Mesendoderm (in vitro differentiated cells): ENCODE data around the gene KLHL29.

Source experiments
- DNase-seq: peaks from one replicate; pipeline ENCODE4 v3.0.0; 2013
- H2AK5ac ChIP-seq: 2 replicates; pipeline ENCODE4 v1.6.1; 2013; ENCODE audit warnings: low read length, inconsistent platforms
- H2BK120ac ChIP-seq: 2 replicates; pipeline ENCODE4 v1.6.1; 2013; ENCODE audit warnings: low read depth, mild to moderate bottlenecking, low read length, moderate library complexity, mixed read lengths
- H2BK15ac ChIP-seq: replicated peaks from 2 replicates; pipeline ENCODE4 v1.6.1; 2013; ENCODE audit warnings: low read depth, mild to moderate bottlenecking, moderate library complexity
- H2BK5ac ChIP-seq: 2 replicates; pipeline ENCODE4 v1.6.1; 2013; ENCODE audit warnings: low read length, inconsistent platforms
- H3K18ac ChIP-seq: 2 replicates; pipeline ENCODE4 v1.6.1; 2013; ENCODE audit warnings: mild to moderate bottlenecking, low read length, mixed read lengths
- H3K23ac ChIP-seq: one replicate; pipeline ENCODE4 v1.6.1; 2013; ENCODE audit warnings: low read length
- H3K27ac ChIP-seq: 2 replicates; pipeline ENCODE4 v1.5.1; 2013; ENCODE audit warnings: low read depth, mild to moderate bottlenecking, inconsistent platforms, low read length, moderate library complexity
- H3K27me3 ChIP-seq: 2 replicates; pipeline ENCODE4 v1.6.1; 2013; ENCODE audit warnings: low read length, control low read depth, mild to moderate bottlenecking, inconsistent platforms; ENCODE audit not compliant: insufficient read depth, poor library complexity
- H3K36me3 ChIP-seq: 2 replicates; pipeline ENCODE4 v1.6.1; 2013; ENCODE audit warnings: low read length, inconsistent platforms; ENCODE audit not compliant: control insufficient read depth, insufficient read depth
- H3K4ac ChIP-seq: one replicate; pipeline ENCODE4 v1.6.1; 2013; ENCODE audit warnings: low read depth, mild to moderate bottlenecking, low read length, moderate library complexity
- H3K4me1 ChIP-seq: 2 replicates; pipeline ENCODE4 v1.6.1; 2013; ENCODE audit warnings: low read depth, low read length, inconsistent platforms; ENCODE audit not compliant: control insufficient read depth
- H3K4me2 ChIP-seq: 2 replicates; pipeline ENCODE4 v1.6.1; 2013; ENCODE audit warnings: low read length
- H3K4me3 ChIP-seq: 2 replicates; pipeline ENCODE4 v1.5.1; 2013; ENCODE audit warnings: mild to moderate bottlenecking, low read length
- H3K56ac ChIP-seq: one replicate; pipeline ENCODE4 v1.6.1; 2013; ENCODE audit warnings: low read length
- H3K79me1 ChIP-seq: 2 replicates; pipeline ENCODE4 v1.6.1; 2013; ENCODE audit warnings: low read length, inconsistent platforms
- H3K79me2 ChIP-seq: 2 replicates; pipeline ENCODE4 v1.6.1; 2013; ENCODE audit warnings: mild to moderate bottlenecking, low read length; ENCODE audit not compliant: control insufficient read depth, insufficient read depth
- H3K9ac ChIP-seq: 2 replicates; pipeline ENCODE4 v1.6.1; 2013; ENCODE audit warnings: low read length, inconsistent platforms
- H4K5ac ChIP-seq: one replicate; pipeline ENCODE4 v1.6.1; 2013; ENCODE audit warnings: low read length
- H4K8ac ChIP-seq: one replicate; pipeline ENCODE4 v1.6.1; 2013; ENCODE audit warnings: low read depth, mild to moderate bottlenecking, control low read depth, low read length, moderate library complexity
- whole genome bisulfite sequencing: extraction: QIAGEN DNeasy Blood & Tissue Kit; methylation state at CpG from one replicate; pipeline ENCODE4 v1.1.7; 2013; ENCODE audit warnings: low lambda C conversion rate, missing lambda C conversion rate; ENCODE audit not compliant: insufficient coverage; ENCODE audit errors: extremely low coverage; 5-methylcytosine and 5-hydroxymethylcytosine counted together

KLHL29 gene

GRCh38 chr2:23373666-23374065 lies 11.3 kb upstream of the KLHL29 start:
- no peak overlapping the region for H2BK120ac ChIP-seq
- H3K18ac ChIP-seq, result no peak overlapping the region
- no peak overlapping the region for H2BK5ac ChIP-seq
- no peak overlapping the region for H2BK15ac ChIP-seq
- no peak overlapping the region for H3K4me3 ChIP-seq
- H3K9ac ChIP-seq, result no peak overlapping the region
- no peaks in the 10 kb centered on the region for H3K79me1 ChIP-seq
- H2AK5ac ChIP-seq, result no peak overlapping the region
- no peak overlapping the region for H3K23ac ChIP-seq
- H3K4me1 ChIP-seq, result no peaks in the 10 kb centered on the region
- H3K56ac ChIP-seq, result no peak overlapping the region
- no peaks in the 10 kb centered on the region for H3K79me2 ChIP-seq
- no CpG with 5 or more reads among the region's 8 CpGs for WGBS
- no peak overlapping the region for H3K4ac ChIP-seq
- no peaks in the 10 kb centered on the region for H3K27me3 ChIP-seq
- H3K27ac ChIP-seq, result no peak overlapping the region
- no peak for DNase-seq
- H4K8ac ChIP-seq, result no peak overlapping the region
- H3K4me2 ChIP-seq, result no peak overlapping the region
- H3K36me3 ChIP-seq, result no peaks in the 10 kb centered on the region
- no peak overlapping the region for H4K5ac ChIP-seq

- peak; percentile 76 for DNase-seq
- WGBS, result no CpG with 5 or more reads among the region's 3 CpGs
Observed at GRCh38 chr2:23375448-23375847, 9.5 kb upstream of the KLHL29 start.

GRCh38 chr2:23376075-23376474 lies 8.9 kb upstream of the KLHL29 start:
- H2AK5ac ChIP-seq, result no peak overlapping the region
- no peak overlapping the region for H3K4me2 ChIP-seq
- no CpG with 5 or more reads among the region's 5 CpGs for WGBS
- H4K8ac ChIP-seq, result no peak overlapping the region
- no peak overlapping the region for H2BK120ac ChIP-seq
- no peak overlapping the region for H3K4me3 ChIP-seq
- H3K36me3 ChIP-seq, result no peaks in the 10 kb centered on the region
- no peak overlapping the region for H4K5ac ChIP-seq
- no peak overlapping the region for H3K23ac ChIP-seq
- H3K79me1 ChIP-seq, result no peaks in the 10 kb centered on the region
- no peak overlapping the region for H2BK15ac ChIP-seq
- H3K4ac ChIP-seq, result no peak overlapping the region
- no peak overlapping the region for H3K56ac ChIP-seq
- H3K79me2 ChIP-seq, result no peaks in the 10 kb centered on the region
- DNase-seq, result no peak
- H2BK5ac ChIP-seq, result no peak overlapping the region
- no peak overlapping the region for H3K18ac ChIP-seq
- H3K9ac ChIP-seq, result no peak overlapping the region
- no peak overlapping the region for H3K27ac ChIP-seq
- no peaks in the 10 kb centered on the region for H3K27me3 ChIP-seq
- H3K4me1 ChIP-seq, result no peaks in the 10 kb centered on the region

More at GRCh38 chr2:23375448-23375847, 9.5 kb upstream of the KLHL29 start:
- no peaks in the 10 kb centered on the region for H3K79me2 ChIP-seq
- no peak overlapping the region for H2BK15ac ChIP-seq
- no peaks in the 10 kb centered on the region for H3K27me3 ChIP-seq
- H2AK5ac ChIP-seq, result no peak overlapping the region
- H3K4ac ChIP-seq, result no peak overlapping the region
- no peaks in the 10 kb centered on the region for H3K79me1 ChIP-seq
- H3K56ac ChIP-seq, result no peak overlapping the region
- H3K4me1 ChIP-seq, result no peaks in the 10 kb centered on the region
- H3K9ac ChIP-seq, result no peak overlapping the region
- H3K23ac ChIP-seq, result no peak overlapping the region
- no peak overlapping the region for H4K8ac ChIP-seq
- no peak overlapping the region for H3K4me3 ChIP-seq
- H2BK5ac ChIP-seq, result no peak overlapping the region
- H4K5ac ChIP-seq, result no peak overlapping the region
- no peak overlapping the region for H3K18ac ChIP-seq
- H3K4me2 ChIP-seq, result no peak overlapping the region
- H2BK120ac ChIP-seq, result no peak overlapping the region
- no peaks in the 10 kb centered on the region for H3K36me3 ChIP-seq
- H3K27ac ChIP-seq, result no peak overlapping the region

- Histone ChIP-seq H4K5ac (no peak overlapping the region), H3K4me1 (no peaks in the 10 kb centered on the region), H3K56ac (no peak overlapping the region), H4K8ac (no peak overlapping the region), H3K27ac (no peak overlapping the region), H3K36me3 (no peaks in the 10 kb centered on the region), H3K18ac (no peak overlapping the region), H3K9ac (no peak overlapping the region), H3K23ac (no peak overlapping the region), H2BK120ac (no peak overlapping the region), H3K4me2 (no peak overlapping the region), H3K4me3 (no peak overlapping the region), H3K79me2 (no peaks in the 10 kb centered on the region), H3K79me1 (no peaks in the 10 kb centered on the region), H2AK5ac (no peak overlapping the region), H2BK5ac (no peak overlapping the region), H3K4ac (no peak overlapping the region), H3K27me3 (no peaks in the 10 kb centered on the region), H2BK15ac (no peak overlapping the region)
- DNase-seq, result no peak
- WGBS, result no CpG with 5 or more reads among the region's 8 CpGs
Observed at GRCh38 chr2:23376972-23377371, 8.0 kb upstream of the KLHL29 start.

GRCh38 chr2:23377771-23378170 lies 7.2 kb upstream of the KLHL29 start:
- H3K27ac ChIP-seq, result no peak overlapping the region
- H3K9ac ChIP-seq, result no peak overlapping the region
- H4K5ac ChIP-seq, result no peak overlapping the region
- H4K8ac ChIP-seq, result no peak overlapping the region
- no peak overlapping the region for H3K23ac ChIP-seq
- no peak overlapping the region for H3K4ac ChIP-seq
- no peak overlapping the region for H3K56ac ChIP-seq
- H2BK15ac ChIP-seq, result no peak overlapping the region
- no peak for DNase-seq
- no peaks in the 10 kb centered on the region for H3K79me2 ChIP-seq
- H2AK5ac ChIP-seq, result no peak overlapping the region
- H3K27me3 ChIP-seq, result no peaks in the 10 kb centered on the region
- H3K4me2 ChIP-seq, result no peak overlapping the region
- H3K36me3 ChIP-seq, result no peaks in the 10 kb centered on the region
- H3K79me1 ChIP-seq, result no peaks in the 10 kb centered on the region
- H2BK120ac ChIP-seq, result no peak overlapping the region
- H3K4me3 ChIP-seq, result no peak overlapping the region
- H3K4me1 ChIP-seq, result no peaks in the 10 kb centered on the region
- H3K18ac ChIP-seq, result no peak overlapping the region
- WGBS, result no CpG with 5 or more reads among the region's 4 CpGs
- H2BK5ac ChIP-seq, result no peak overlapping the region

- no peak overlapping the region for H2AK5ac ChIP-seq
- no peak overlapping the region for H2BK120ac ChIP-seq
- no peaks in the 10 kb centered on the region for H3K27me3 ChIP-seq
- no peak overlapping the region for H3K4me3 ChIP-seq
- no peaks in the 10 kb centered on the region for H3K4me1 ChIP-seq
- H2BK5ac ChIP-seq, result no peak overlapping the region
- no peak overlapping the region for H2BK15ac ChIP-seq
- H3K27ac ChIP-seq, result no peak overlapping the region
- H3K4ac ChIP-seq, result no peak overlapping the region
- H3K36me3 ChIP-seq, result no peaks in the 10 kb centered on the region
- H3K9ac ChIP-seq, result no peak overlapping the region
- DNase-seq, result no peak
- no peaks in the 10 kb centered on the region for H3K79me2 ChIP-seq
- no peak overlapping the region for H3K18ac ChIP-seq
- H4K5ac ChIP-seq, result no peak overlapping the region
- no peaks in the 10 kb centered on the region for H3K79me1 ChIP-seq
- H3K4me2 ChIP-seq, result no peak overlapping the region
- H3K56ac ChIP-seq, result no peak overlapping the region
- H3K23ac ChIP-seq, result no peak overlapping the region
- no peak overlapping the region for H4K8ac ChIP-seq
- WGBS, result no CpG with 5 or more reads among the region's 2 CpGs
Observed at GRCh38 chr2:23378496-23378895, 6.5 kb upstream of the KLHL29 start.
